HK-2 (cell line): Measurements from ENCODE around the gene LHCGR.
"Not testable (repeated sequence)": the region's sequence is repeated elsewhere in the genome, so short reads cannot be mapped to it uniquely, and the experiment has no call there.

ENCODE experiments used
- DNase-seq: peaks from one replicate; pipeline ENCODE4 v3.0.0-alpha.2; 2018; ENCODE audit not compliant: unreplicated experiment

Gene LHCGR

GRCh38 chr2:48747319-48747718 is 8.2 kb downstream of the LHCGR start:
- DNase-seq, result no peak

GRCh38 chr2:48739236-48739635 is 16.3 kb downstream of the LHCGR start:
- not testable (repeated sequence) for DNase-seq

GRCh38 chr2:48738806-48739205 is 16.7 kb downstream of the LHCGR start:
- DNase-seq, result no peak

GRCh38 chr2:48736251-48736650 is 19.3 kb downstream of the LHCGR start:
- no peak for DNase-seq

- DNase-seq, result no peak
Measured at GRCh38 chr2:48734576-48735303, 20.8 kb downstream of the LHCGR start.

GRCh38 chr2:48733067-48733503 is 22.4 kb downstream of the LHCGR start:
- DNase-seq, result no peak

GRCh38 chr2:48728840-48729239 is 26.7 kb downstream of the LHCGR start:
- no peak for DNase-seq

GRCh38 chr2:48728295-48728694 is 27.2 kb downstream of the LHCGR start:
- DNase-seq, result no peak

GRCh38 chr2:48727560-48727959 is 28.0 kb downstream of the LHCGR start:
- no peak for DNase-seq

- DNase-seq, result no peak
Measured at GRCh38 chr2:48725696-48726494, 29.6 kb downstream of the LHCGR start.

GRCh38 chr2:48724278-48724677 is 31.2 kb downstream of the LHCGR start:
- no peak for DNase-seq

GRCh38 chr2:48723129-48723528 is 32.4 kb downstream of the LHCGR start:
- no peak for DNase-seq

GRCh38 chr2:48722391-48722790 is 33.1 kb downstream of the LHCGR start:
- no peak for DNase-seq

GRCh38 chr2:48721158-48721557 is 34.4 kb downstream of the LHCGR start:
- DNase-seq, result no peak

- no peak for DNase-seq
Measured at GRCh38 chr2:48719480-48720177, 35.9 kb downstream of the LHCGR start.

- DNase-seq, result no peak
Measured at GRCh38 chr2:48717846-48718245, 37.7 kb downstream of the LHCGR start.

GRCh38 chr2:48715956-48716355 is 39.6 kb downstream of the LHCGR start:
- no peak for DNase-seq

- no peak for DNase-seq
Measured at GRCh38 chr2:48715042-48715899, 40.3 kb downstream of the LHCGR start.

GRCh38 chr2:48714245-48714644 is 41.3 kb downstream of the LHCGR start:
- no peak for DNase-seq

- DNase-seq, result no peak
Measured at GRCh38 chr2:48713647-48714046, 41.9 kb downstream of the LHCGR start.

GRCh38 chr2:48712151-48712550 is 43.4 kb downstream of the LHCGR start:
- no peak for DNase-seq

- DNase-seq, result no peak
Measured at GRCh38 chr2:48711343-48711742, 44.2 kb downstream of the LHCGR start.
